Measurements from ENCODE around the gene RRP8. TPM values are rescaled to one million over a fixed set of nuclear protein-coding genes. Genes with fewer than 3 reads are reported as not detected.

The RRP8 gene
- total and polyA plus RNA-seq, 2 experiments from 2014 or later = 27.3 to 32.6 TPM

DNA sequence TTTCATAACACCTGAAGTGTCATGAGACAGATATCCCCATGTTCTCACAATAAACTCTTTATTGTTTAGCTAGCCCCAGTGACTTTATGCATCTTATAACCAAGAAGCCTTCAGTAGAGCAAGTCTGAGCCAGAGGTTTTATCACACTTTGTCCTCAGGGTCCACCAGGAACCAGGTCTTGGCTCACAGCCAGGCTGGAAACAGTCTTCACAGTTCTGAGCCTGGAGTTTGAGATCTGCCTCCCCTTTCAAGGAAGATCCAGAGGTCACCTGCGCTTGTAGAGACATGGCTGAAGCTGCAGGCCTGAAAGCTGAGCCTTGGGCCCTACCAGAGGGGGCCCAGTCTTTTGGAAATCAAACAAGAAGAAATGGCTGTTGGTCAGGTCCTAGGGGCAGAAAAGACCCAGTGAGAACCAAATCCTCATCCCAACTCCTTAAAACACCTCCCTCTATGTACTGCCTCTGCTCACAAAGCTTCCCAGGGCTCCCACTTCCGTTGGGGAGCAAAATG lies 3.5 kb downstream of the RRP8 start:
- Histone ChIP-seq H3K36me3 (peaks cover 21% of the 10 kb centered on the region), H3K4me1 (ENCODE audit: low read depth) (peaks cover 25% of the 10 kb centered on the region)

GRCh38 chr11:6599449-6599848 lies 4.0 kb downstream of the RRP8 start:
- Histone ChIP-seq H3K9me3 (ENCODE audit: low read depth) (no peaks in the 10 kb centered on the region), H3K27ac (no peak overlapping the region), H3K4me1 (ENCODE audit: low read depth) (peaks cover 20% of the 10 kb centered on the region), H3K36me3 (peaks cover 21% of the 10 kb centered on the region), H3K27me3 (no peaks in the 10 kb centered on the region), H3K4me3 (no peak overlapping the region)
- no peak for TF ChIP-seq CTCF (IDR thresholded peaks at IDR 0.05; ENCODE audit: low read depth, low read length)
- DNase-seq (ENCODE audit: low read depth in 1 of 2, low spot score in 1 of 2) = no peak

More for the DNA sequence above, 3.5 kb downstream of the RRP8 start:
- no peaks in the 10 kb centered on the region for H3K9me3 ChIP-seq (ENCODE audit: low read depth)
- H3K4me3 ChIP-seq = no peak overlapping the region
- no peak for DNase-seq (ENCODE audit: low read depth in 1 of 2, low spot score in 1 of 2)
- no peak overlapping the region for H3K27ac ChIP-seq
- no peaks in the 10 kb centered on the region for H3K27me3 ChIP-seq
- no peak for TF ChIP-seq CTCF (IDR thresholded peaks at IDR 0.05; ENCODE audit: low read depth, low read length)

- TF ChIP-seq CTCF (IDR thresholded peaks at IDR 0.05; ENCODE audit: low read depth, low read length) = no peak
- Histone ChIP-seq H3K4me1 (ENCODE audit: low read depth) (peaks cover 20% of the 10 kb centered on the region), H3K4me3 (no peak overlapping the region), H3K27ac (peak overlapping the region; percentile 67), H3K27me3 (no peaks in the 10 kb centered on the region), H3K9me3 (ENCODE audit: low read depth) (no peaks in the 10 kb centered on the region), H3K36me3 (peaks cover 21% of the 10 kb centered on the region)
- DNase-seq (ENCODE audit: low read depth in 1 of 2, low spot score in 1 of 2) = no peak
Measured at GRCh38 chr11:6598555-6598954, 4.9 kb downstream of the RRP8 start.

DNA sequence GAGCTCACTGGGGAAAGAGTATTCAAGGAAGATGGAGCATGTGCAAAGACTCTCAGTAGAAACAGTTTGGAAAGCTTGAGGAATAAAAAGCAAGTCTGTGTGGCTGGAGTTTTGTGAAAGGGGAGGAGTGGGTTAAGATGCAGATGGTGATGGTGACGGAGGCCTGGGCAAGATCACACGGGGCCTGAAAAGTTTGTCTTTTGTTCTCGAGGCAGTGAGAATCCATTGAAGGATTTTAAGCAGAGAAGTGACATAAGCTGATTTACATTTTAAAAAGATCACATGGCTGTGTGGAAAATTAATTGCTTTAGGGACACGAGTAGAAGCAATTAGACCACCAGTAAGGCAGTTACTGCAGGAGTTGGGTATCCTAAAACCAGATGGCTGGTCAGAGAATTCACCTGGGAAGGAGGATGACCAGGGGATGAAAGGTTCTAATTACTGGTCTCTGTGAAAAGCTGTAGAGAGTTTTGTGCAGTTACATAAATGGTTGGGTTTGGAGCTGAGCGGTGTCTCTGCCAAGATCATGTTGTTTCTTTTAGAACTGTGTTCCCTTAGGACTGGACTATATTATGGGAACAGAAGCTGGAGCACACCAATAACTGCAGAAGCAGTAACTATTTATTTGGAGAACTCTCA lies 7.1 kb downstream of the RRP8 start:
- DNase-seq (ENCODE audit: low read depth in 1 of 2, low spot score in 1 of 2) = no peak
- Histone ChIP-seq H3K27me3 (no peaks in the 10 kb centered on the region), H3K4me3 (no peak overlapping the region), H3K4me1 (ENCODE audit: low read depth) (peaks cover 19% of the 10 kb centered on the region), H3K36me3 (peaks cover 24% of the 10 kb centered on the region), H3K9me3 (ENCODE audit: low read depth) (no peaks in the 10 kb centered on the region), H3K27ac (peak overlapping the region; percentile 56)
- TF ChIP-seq CTCF (IDR thresholded peaks at IDR 0.05; ENCODE audit: low read depth, low read length) = no peak

- Histone ChIP-seq H3K4me1 (ENCODE audit: low read depth) (peaks cover 19% of the 10 kb centered on the region), H3K36me3 (peaks cover 5% of the 10 kb centered on the region), H3K27ac (no peak overlapping the region), H3K27me3 (no peaks in the 10 kb centered on the region), H3K4me3 (no peak overlapping the region), H3K9me3 (ENCODE audit: low read depth) (no peaks in the 10 kb centered on the region)
- no peak for DNase-seq (ENCODE audit: low read depth in 1 of 2, low spot score in 1 of 2)
- TF ChIP-seq CTCF (IDR thresholded peaks at IDR 0.05; ENCODE audit: low read depth, low read length) = no peak
Measured at GRCh38 chr11:6594142-6594768, 9.2 kb downstream of the RRP8 start.
